H9 (cell line): ENCODE data around the gene DCHS1. TPM values are rescaled to one million over a fixed set of nuclear protein-coding genes. Genes with fewer than 3 reads are reported as not detected.

ENCODE experiments used
- DNase-seq: peaks from one replicate; pipeline ENCODE4 v3.0.0-alpha.2; 2017
- H2AFZ ChIP-seq: one replicate; pipeline ENCODE4 v1.6.1; 2013; ENCODE audit warnings: mild to moderate bottlenecking, low read length, control low read depth, moderate library complexity
- H2AK5ac ChIP-seq: 2 replicates; pipeline ENCODE4 v1.6.1; 2013; ENCODE audit warnings: low read length, control low read depth, mixed read lengths; ENCODE audit not compliant: insufficient read length
- H2BK120ac ChIP-seq: one replicate; pipeline ENCODE4 v1.6.1; 2013; ENCODE audit warnings: low read depth, mild to moderate bottlenecking, low read length, control low read depth, inconsistent platforms; ENCODE audit not compliant: poor library complexity, severe bottlenecking
- H2BK12ac ChIP-seq: 2 replicates; pipeline ENCODE4 v1.6.1; 2013; ENCODE audit warnings: low read length, control low read depth, mixed read lengths, low read depth; ENCODE audit not compliant: insufficient read length
- H2BK15ac ChIP-seq: 2 replicates; pipeline ENCODE4 v1.6.1; 2013; ENCODE audit warnings: low read depth, low read length, control low read depth
- H2BK20ac ChIP-seq: one replicate; pipeline ENCODE4 v1.6.1; 2013; ENCODE audit warnings: low read depth, mild to moderate bottlenecking, low read length, control low read depth, inconsistent platforms; ENCODE audit not compliant: poor library complexity, severe bottlenecking
- H2BK5ac ChIP-seq: 2 replicates; pipeline ENCODE4 v1.6.1; 2013; ENCODE audit warnings: low read length, control low read depth, mixed read lengths; ENCODE audit not compliant: insufficient read length
- H3K14ac ChIP-seq: 2 replicates; pipeline ENCODE4 v1.6.1; 2013; ENCODE audit warnings: low read length, control low read depth; ENCODE audit not compliant: insufficient read depth
- H3K18ac ChIP-seq: 2 replicates; pipeline ENCODE4 v1.6.1; 2013; ENCODE audit warnings: low read depth, mild to moderate bottlenecking, mixed read lengths, low read length, control low read depth; ENCODE audit not compliant: insufficient read length
- H3K23ac ChIP-seq: 2 replicates; pipeline ENCODE4 v1.6.1; 2013; ENCODE audit warnings: low read length, control low read depth, mixed read lengths, low read depth; ENCODE audit not compliant: insufficient read length
- H3K23me2 ChIP-seq: 2 replicates; pipeline ENCODE4 v1.6.1; 2013; ENCODE audit warnings: low read depth, mild to moderate bottlenecking, mixed read lengths, low read length, control low read depth; ENCODE audit not compliant: insufficient read length, poor library complexity, severe bottlenecking
- H3K27ac ChIP-seq: 2 replicates; pipeline ENCODE4 v1.5.1; 2013; ENCODE audit warnings: low read length, control low read depth, mixed read lengths, low read depth; ENCODE audit not compliant: insufficient read length
- H3K27me3 ChIP-seq: 2 replicates; pipeline ENCODE4 v1.6.1; 2013; ENCODE audit warnings: low read length, control low read depth, inconsistent platforms; ENCODE audit not compliant: insufficient read depth
- H3K4ac ChIP-seq: 2 replicates; pipeline ENCODE4 v1.6.1; 2013; ENCODE audit warnings: low read depth, mild to moderate bottlenecking, control low read depth, inconsistent platforms, low read length, moderate library complexity
- H3K4me1 ChIP-seq: 2 replicates; pipeline ENCODE4 v1.6.1; 2013; ENCODE audit warnings: low read length, control low read depth, inconsistent platforms; ENCODE audit not compliant: insufficient read depth
- H3K4me2 ChIP-seq: 2 replicates; pipeline ENCODE4 v1.6.1; 2013; ENCODE audit warnings: low read length, control low read depth, mixed read lengths; ENCODE audit not compliant: insufficient read length, insufficient read depth
- H3K56ac ChIP-seq: 2 replicates; pipeline ENCODE4 v1.6.1; 2013; ENCODE audit warnings: low read depth, mild to moderate bottlenecking, mixed read lengths, low read length, control low read depth; ENCODE audit not compliant: insufficient read length
- H3K79me1 ChIP-seq: 2 replicates; pipeline ENCODE4 v1.6.1; 2013; ENCODE audit warnings: low read depth, mild to moderate bottlenecking, moderate library complexity, low read length, control low read depth, inconsistent platforms; ENCODE audit not compliant: insufficient read depth, poor library complexity, severe bottlenecking
- H3K79me2 ChIP-seq: 2 replicates; pipeline ENCODE4 v1.6.1; 2013; ENCODE audit warnings: low read length, control low read depth, inconsistent platforms; ENCODE audit not compliant: insufficient read depth
- H3K9ac ChIP-seq: 2 replicates; pipeline ENCODE4 v1.6.1; 2013; ENCODE audit warnings: low read length, control low read depth, mixed read lengths; ENCODE audit not compliant: insufficient read length; ENCODE audit errors: extremely low read depth
- H3K9me3 ChIP-seq: one replicate; pipeline ENCODE4 v1.6.1; 2013; ENCODE audit warnings: low read depth, low read length, inconsistent platforms; ENCODE audit not compliant: control insufficient read depth
- H3T11ph ChIP-seq: one replicate; pipeline ENCODE4 v1.6.1; 2013; ENCODE audit warnings: mild to moderate bottlenecking, low read length, control low read depth, inconsistent platforms
- H4K20me1 ChIP-seq: one replicate; pipeline ENCODE4 v1.6.1; 2013; ENCODE audit not compliant: control insufficient read depth, insufficient read length, insufficient read depth
- H4K5ac ChIP-seq: 2 replicates; pipeline ENCODE4 v1.6.1; 2013; ENCODE audit warnings: low read depth, mild to moderate bottlenecking, mixed read lengths, low read length, control low read depth; ENCODE audit not compliant: insufficient read length
- H4K8ac ChIP-seq: replicated peaks from 2 replicates; pipeline ENCODE4 v1.6.1; 2013; ENCODE audit warnings: low read length, control low read depth, mixed read lengths, low read depth; ENCODE audit not compliant: insufficient read length
- H4K91ac ChIP-seq: 2 replicates; pipeline ENCODE4 v1.6.1; 2013; ENCODE audit warnings: low read depth, mild to moderate bottlenecking, moderate library complexity, mixed read lengths, low read length, control low read depth; ENCODE audit not compliant: insufficient read length
- H3K27ac Mint-ChIP-seq, 3 experiments: 2 replicates in 2 of 3; 3 replicates in 1 of 3; pipeline ENCODE4 v1.8.0; 2020 to 2021; ENCODE audit warnings: mixed read lengths in 3 of 3, mild to moderate bottlenecking in 1 of 3, moderate library complexity in 1 of 3
- H3K27me3 Mint-ChIP-seq: 2 replicates; pipeline ENCODE4 v1.8.0; 2021; ENCODE audit warnings: low read depth, mild to moderate bottlenecking, moderate library complexity, mixed read lengths
- H3K36me3 Mint-ChIP-seq, 3 experiments: 2 replicates in 2 of 3; 3 replicates in 1 of 3; pipeline ENCODE4 v1.8.0; 2020 to 2021; ENCODE audit warnings: low read depth in 3 of 3, mixed read lengths in 3 of 3; ENCODE audit not compliant: insufficient read depth in 1 of 3
- H3K4me1 Mint-ChIP-seq, 2 experiments: 2 replicates each; pipeline ENCODE4 v1.8.0; 2020; ENCODE audit warnings: mixed read lengths in 2 of 2
- H3K4me3 Mint-ChIP-seq, 2 experiments: 2 replicates in 1 of 2; 3 replicates in 1 of 2; pipeline ENCODE4 v1.8.0; 2020 to 2021; ENCODE audit warnings: mild to moderate bottlenecking in 2 of 2, mixed read lengths in 2 of 2, moderate library complexity in 1 of 2
- H3K9me3 Mint-ChIP-seq, 2 experiments: 2 replicates in 1 of 2; 3 replicates in 1 of 2; pipeline ENCODE4 v1.8.0; 2020; ENCODE audit warnings: mild to moderate bottlenecking in 2 of 2, mixed read lengths in 2 of 2, moderate library complexity in 1 of 2
- WGBS: extraction: QIAGEN DNeasy Blood & Tissue Kit; methylation state at CpG from one replicate; pipeline ENCODE4 v1.1.7; 2013; ENCODE audit warnings: missing lambda C conversion rate, low lambda C conversion rate, mixed read lengths; ENCODE audit not compliant: insufficient read length; ENCODE audit errors: extremely low coverage; 5-methylcytosine and 5-hydroxymethylcytosine counted together
- total RNA-seq: library from RNA; stranded (reverse); gene quantifications from 2 replicates; pipeline ENCODE4 v1.2.1, GENCODE V29; 2021
- TF ChIP-seq, protein P1 (sequence below): fragments of 200-600 bp; sonication (generic); conservative IDR thresholded peaks from 3 replicates; pipeline ENCODE4 v1.8.0; 2021; ENCODE audit warnings: antibody characterized with exemption, mild to moderate bottlenecking

Gene DCHS1
- total RNA-seq, 1 experiment from 2014 or later: 12.5 TPM

GRCh38 chr11:6663794-6664469, 8.3 kb upstream of the DCHS1 start:
- H2AK5ac ChIP-seq: no peak overlapping the region
- DNase-seq: no peak
- no peak overlapping the region for H4K91ac ChIP-seq
- H3K18ac ChIP-seq: no peak overlapping the region
- no CpG with 5 or more reads among the region's 3 CpGs for WGBS
- no peak overlapping the region for H3K23ac ChIP-seq
- no peak overlapping the region for H3K4ac ChIP-seq
- no peak overlapping the region for H2BK5ac ChIP-seq
- H3K4me2 ChIP-seq: no peak overlapping the region
- TF ChIP-seq, protein P1, sequence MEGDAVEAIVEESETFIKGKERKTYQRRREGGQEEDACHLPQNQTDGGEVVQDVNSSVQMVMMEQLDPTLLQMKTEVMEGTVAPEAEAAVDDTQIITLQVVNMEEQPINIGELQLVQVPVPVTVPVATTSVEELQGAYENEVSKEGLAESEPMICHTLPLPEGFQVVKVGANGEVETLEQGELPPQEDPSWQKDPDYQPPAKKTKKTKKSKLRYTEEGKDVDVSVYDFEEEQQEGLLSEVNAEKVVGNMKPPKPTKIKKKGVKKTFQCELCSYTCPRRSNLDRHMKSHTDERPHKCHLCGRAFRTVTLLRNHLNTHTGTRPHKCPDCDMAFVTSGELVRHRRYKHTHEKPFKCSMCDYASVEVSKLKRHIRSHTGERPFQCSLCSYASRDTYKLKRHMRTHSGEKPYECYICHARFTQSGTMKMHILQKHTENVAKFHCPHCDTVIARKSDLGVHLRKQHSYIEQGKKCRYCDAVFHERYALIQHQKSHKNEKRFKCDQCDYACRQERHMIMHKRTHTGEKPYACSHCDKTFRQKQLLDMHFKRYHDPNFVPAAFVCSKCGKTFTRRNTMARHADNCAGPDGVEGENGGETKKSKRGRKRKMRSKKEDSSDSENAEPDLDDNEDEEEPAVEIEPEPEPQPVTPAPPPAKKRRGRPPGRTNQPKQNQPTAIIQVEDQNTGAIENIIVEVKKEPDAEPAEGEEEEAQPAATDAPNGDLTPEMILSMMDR: no peak
- H3K56ac ChIP-seq: no peak overlapping the region
- H3K79me2 ChIP-seq: no peaks in the 10 kb centered on the region
- no peak overlapping the region for H2BK120ac ChIP-seq
- Mint-ChIP-seq H3K4me1 (peaks cover 0 to 4% of the 10 kb centered on the region in 2 experiments; a peak in 1 of 4 replicates), H3K27me3 (peaks cover 3% of the 10 kb centered on the region; the same call in 1 of the 2 replicates), H3K4me3 (no peak overlapping the region), H3K36me3 (no peaks in the 10 kb centered on the region), H3K27ac (no peak overlapping the region; a peak in 2 of 7 replicates), H3K9me3 (no peaks in the 10 kb centered on the region)
- no peak overlapping the region for H2AFZ ChIP-seq
- no peaks in the 10 kb centered on the region for H3K23me2 ChIP-seq
- no peak overlapping the region for H3T11ph ChIP-seq
- no peak overlapping the region for H4K8ac ChIP-seq
- no peak overlapping the region for H2BK15ac ChIP-seq
- no peaks in the 10 kb centered on the region for H3K4me1 ChIP-seq
- H4K20me1 ChIP-seq: no peaks in the 10 kb centered on the region
- H4K5ac ChIP-seq: no peak overlapping the region
- no peak overlapping the region for H3K14ac ChIP-seq
- H2BK20ac ChIP-seq: no peak overlapping the region
- no peak overlapping the region for H3K27ac ChIP-seq
- H3K79me1 ChIP-seq: no peaks in the 10 kb centered on the region
- no peaks in the 10 kb centered on the region for H3K27me3 ChIP-seq
- no peaks in the 10 kb centered on the region for H3K9me3 ChIP-seq
- H2BK12ac ChIP-seq: no peak overlapping the region
- no peak overlapping the region for H3K9ac ChIP-seq
